SU-DHL-6 (cell line): ENCODE results near the gene CCDC9B.

Source experiments
- CTCF ChIP-seq: fragments of 200-600 bp; sonication (generic); IDR thresholded peaks from one replicate; pipeline ENCODE4 v1.5.1; 2017; ENCODE audit warnings: antibody characterized with exemption, mild to moderate bottlenecking, low read length, moderate library complexity; ENCODE audit not compliant: insufficient read depth, poor library complexity, severe bottlenecking
- EZH2phosphoT487 ChIP-seq: fragments of 200-600 bp; sonication (generic), shearing (Covaris generic); conservative IDR thresholded peaks from 2 replicates; pipeline ENCODE4 v1.6.1; 2018; ENCODE audit warnings: mild to moderate bottlenecking, antibody characterized with exemption, low read length, moderate library complexity, mixed read lengths

GRCh38 chr15:40358471-40359353 lies 18.0 kb upstream of the CCDC9B start:
- TF ChIP-seq CTCF (peak; percentile 29), EZH2phosphoT487 (no peak)
